Esophagus muscularis mucosa (tissue), 3 donors: ENCODE measurements around the gene KIF21A.

Experiments used
- POLR2A ChIP-seq: fragments of 450-650 bp; IDR thresholded peaks from one replicate; pipeline ENCODE4 v1.6.1; 2017; ENCODE audit warnings: antibody characterized with exemption, moderate library complexity, mild to moderate bottlenecking, low read depth
- POLR2AphosphoS5 ChIP-seq, 2 donors: sonication (generic); formaldehyde crosslinking; IDR thresholded peaks; one replicate each; pipeline ENCODE4 v1.6.1; 2017; ENCODE audit warnings: antibody characterized with exemption in 2 of 2
- TF ChIP-seq, protein P1 (sequence below), 3 experiments: fragments of 200-600 bp in 2 of 3; fragments of 450-650 bp in 1 of 3; sonication (generic) in 2 of 3; IDR thresholded peaks; one replicate each; pipeline ENCODE4 v1.5.1; 2017 to 2019; ENCODE audit warnings: antibody characterized with exemption in 3 of 3, mild to moderate bottlenecking in 2 of 3, moderate library complexity in 1 of 3

DNA sequence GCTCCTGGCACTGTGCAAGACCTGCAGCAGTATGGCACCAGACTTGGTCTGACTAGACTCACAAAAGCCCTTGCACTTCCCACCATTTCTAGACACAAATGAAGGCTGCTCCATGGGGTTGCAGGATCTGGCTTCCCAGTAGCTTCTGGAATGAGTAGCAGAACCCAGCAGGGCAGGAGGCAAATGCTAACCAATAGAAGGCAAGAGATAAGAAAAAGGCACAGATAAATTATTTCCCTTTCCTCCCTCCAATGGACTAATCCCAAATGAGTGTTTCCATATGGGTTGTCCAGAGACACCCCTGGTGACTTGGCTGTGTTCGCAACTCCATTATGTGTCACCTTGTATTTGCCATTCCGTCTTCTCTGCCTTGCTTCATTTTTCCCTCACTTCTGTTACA lies 49.7 kb downstream of the KIF21A start:
- TF ChIP-seq, protein P1, sequence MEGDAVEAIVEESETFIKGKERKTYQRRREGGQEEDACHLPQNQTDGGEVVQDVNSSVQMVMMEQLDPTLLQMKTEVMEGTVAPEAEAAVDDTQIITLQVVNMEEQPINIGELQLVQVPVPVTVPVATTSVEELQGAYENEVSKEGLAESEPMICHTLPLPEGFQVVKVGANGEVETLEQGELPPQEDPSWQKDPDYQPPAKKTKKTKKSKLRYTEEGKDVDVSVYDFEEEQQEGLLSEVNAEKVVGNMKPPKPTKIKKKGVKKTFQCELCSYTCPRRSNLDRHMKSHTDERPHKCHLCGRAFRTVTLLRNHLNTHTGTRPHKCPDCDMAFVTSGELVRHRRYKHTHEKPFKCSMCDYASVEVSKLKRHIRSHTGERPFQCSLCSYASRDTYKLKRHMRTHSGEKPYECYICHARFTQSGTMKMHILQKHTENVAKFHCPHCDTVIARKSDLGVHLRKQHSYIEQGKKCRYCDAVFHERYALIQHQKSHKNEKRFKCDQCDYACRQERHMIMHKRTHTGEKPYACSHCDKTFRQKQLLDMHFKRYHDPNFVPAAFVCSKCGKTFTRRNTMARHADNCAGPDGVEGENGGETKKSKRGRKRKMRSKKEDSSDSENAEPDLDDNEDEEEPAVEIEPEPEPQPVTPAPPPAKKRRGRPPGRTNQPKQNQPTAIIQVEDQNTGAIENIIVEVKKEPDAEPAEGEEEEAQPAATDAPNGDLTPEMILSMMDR (IDR thresholded peaks at IDR 0.05), result no peak
- no peak for TF ChIP-seq POLR2A
- TF ChIP-seq POLR2AphosphoS5 (IDR thresholded peaks at IDR 0.05), result no peak
